Measurements from ENCODE around the gene C2orf80. TPM values are rescaled to one million over a fixed set of nuclear protein-coding genes. Genes with fewer than 3 reads are reported as not detected.
"Not testable (repeated sequence)": the region's sequence is repeated elsewhere in the genome, so short reads cannot be mapped to it uniquely, and the experiment has no call there.

The C2orf80 gene
- under 1 TPM; 0.21 to 0.85 (median 0.44) TPM for polyA plus RNA-seq (ENCODE audit: insufficient read length in 3 of 3)

- DNase-seq (ENCODE audit: low read depth in 3 of 3, low spot score in 2 of 3), result no peak
These were observed at the start of gene C2orf80 for GRCh38 chr2:208189810-208190503. TSS of gene C2orf80 (minus strand) at chr2:208190030. CDS start at chr2:208186986, 3,044 bp downstream.

DNA sequence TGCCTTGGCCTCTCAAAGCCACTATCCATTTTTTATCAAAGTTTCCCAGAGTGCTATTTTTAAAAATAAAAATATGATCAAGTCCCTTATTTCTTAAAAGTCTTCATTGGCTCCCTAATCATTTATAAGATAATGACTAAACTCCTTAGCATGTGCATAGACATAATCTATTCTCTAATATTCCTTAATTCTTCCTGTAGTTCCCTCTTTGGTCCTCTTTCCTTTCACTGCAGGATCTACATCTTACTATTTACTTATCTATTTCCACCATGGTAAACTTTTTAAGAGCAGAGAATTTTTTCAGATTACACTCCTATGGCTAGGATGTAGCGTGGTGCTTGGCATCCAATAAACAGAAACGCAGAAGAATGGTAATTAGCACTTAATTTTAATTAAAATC, 46.0 kb upstream of the C2orf80 start:
- no peak for DNase-seq (ENCODE audit: low read depth in 3 of 3, low spot score in 2 of 3)

- no peak for DNase-seq (ENCODE audit: low read depth in 3 of 3, low spot score in 2 of 3)
These were observed 45.0 kb upstream of the C2orf80 start for GRCh38 chr2:208234786-208235185.

DNA sequence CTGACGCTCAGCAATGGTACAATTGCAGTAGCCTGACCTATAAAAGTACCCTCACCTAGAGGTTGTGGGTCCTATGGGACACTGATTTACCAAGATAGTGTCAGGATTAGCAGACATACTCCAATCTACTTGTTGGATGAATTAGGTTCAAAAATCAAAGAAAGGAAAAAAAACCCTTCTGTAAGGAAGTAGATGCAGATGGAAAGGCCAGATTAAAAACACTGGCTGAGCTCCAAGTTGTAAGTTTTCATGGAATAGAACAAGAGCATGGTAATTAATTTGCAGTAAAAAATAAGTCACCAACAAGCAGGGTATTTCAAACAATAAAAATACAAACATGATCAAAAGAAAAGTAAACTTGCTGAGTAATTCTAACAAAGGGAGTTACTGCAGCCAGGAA, 38.6 kb upstream of the C2orf80 start:
- DNase-seq (ENCODE audit: low read depth in 3 of 3, low spot score in 2 of 3), result no peak

DNA sequence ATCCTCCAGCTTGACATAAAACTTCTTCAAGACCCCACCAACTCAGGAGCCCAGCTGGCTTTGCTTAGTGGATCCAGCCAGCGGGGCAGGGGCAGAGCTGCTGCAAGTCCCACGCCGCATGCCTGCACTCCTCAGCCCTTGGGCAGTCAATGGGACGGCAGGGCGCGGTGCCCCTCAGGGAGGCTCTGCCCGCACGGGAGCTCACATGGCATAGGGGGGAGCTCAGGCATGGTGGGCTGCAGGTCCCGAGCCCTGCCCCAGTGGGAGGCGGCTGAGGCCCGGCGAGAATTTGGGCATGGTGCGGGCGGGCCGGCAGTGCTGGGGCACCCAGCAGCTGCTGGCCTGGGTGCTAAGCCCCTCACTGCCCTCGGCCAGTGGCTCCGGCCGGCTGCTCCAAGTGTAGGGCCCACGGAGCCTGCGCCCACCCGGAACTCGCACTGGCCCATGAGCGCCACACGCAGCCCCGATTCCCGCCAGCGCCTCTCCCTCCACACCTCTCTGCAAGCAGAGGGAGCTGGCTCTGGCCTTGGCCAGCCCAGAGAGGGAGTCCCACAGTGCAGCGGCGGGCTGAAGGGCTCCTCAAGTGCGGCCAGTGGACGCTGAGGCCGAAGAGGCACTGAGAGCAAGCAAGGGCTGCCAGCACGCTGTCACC, 37.9 kb upstream of the C2orf80 start:
- DNase-seq (ENCODE audit: low read depth in 3 of 3, low spot score in 2 of 3), result no peak

DNA sequence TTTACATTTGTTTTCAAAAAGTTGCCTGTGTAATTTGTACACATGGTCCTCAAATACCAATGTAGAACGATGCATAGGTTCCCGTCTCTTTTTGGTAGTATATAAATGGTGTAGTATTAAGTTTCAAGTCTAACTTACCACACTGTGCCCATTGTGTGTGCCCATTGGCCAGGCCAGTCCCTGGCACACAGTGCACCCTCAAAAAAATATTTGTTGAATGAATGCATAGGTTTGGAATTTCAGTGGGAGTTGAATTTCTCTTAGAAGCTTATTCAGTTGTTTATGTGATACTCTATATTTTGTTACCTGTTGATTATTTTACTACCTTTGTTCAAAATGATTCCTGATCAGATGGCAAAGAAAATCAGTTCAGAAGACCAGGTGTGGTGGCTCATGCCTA, 35.0 kb upstream of the C2orf80 start:
- no peak for DNase-seq (ENCODE audit: low read depth in 3 of 3, low spot score in 2 of 3)

DNA sequence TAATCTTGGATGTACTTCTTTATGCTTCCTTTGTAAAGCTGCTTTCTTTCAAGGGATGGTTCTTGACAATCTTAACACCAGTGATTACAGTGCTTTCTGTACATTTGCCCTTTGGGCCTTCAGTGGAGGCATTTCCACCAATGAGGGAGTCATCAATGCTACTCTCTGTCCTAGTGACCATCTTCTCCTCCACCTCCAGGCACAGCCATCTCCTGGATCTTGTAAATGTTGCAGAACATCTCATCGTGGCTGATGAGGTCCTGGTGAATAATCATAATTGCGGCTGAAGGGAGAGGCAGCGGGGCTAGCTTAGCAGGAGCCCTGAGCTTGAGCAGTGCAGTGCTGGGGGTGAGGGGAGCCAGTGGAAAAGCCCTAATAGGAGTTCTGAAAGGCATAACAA, 32.5 kb upstream of the C2orf80 start:
- DNase-seq (ENCODE audit: low read depth in 3 of 3, low spot score in 2 of 3), result no peak

DNA sequence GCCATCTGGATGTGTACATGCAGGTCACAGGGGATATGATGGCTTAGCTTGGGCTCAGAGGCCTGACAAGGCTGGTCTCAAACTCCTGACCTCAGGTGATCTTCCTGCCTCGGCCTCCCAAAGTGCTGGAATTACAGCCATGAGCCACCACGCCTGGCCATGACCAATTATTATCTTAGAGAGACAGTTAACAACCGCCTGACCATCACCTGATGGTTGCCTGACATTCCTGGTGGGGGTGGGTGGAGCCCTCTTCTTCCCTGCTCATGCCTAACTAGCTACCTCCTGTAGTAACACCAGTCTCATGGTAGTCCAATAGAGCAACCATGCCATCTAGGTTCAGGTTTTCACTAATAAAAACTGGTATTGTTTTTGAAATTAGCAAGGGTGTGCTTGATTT, 32.0 kb upstream of the C2orf80 start:
- not testable (repeated sequence) for DNase-seq (ENCODE audit: low read depth in 3 of 3, low spot score in 2 of 3)

DNA sequence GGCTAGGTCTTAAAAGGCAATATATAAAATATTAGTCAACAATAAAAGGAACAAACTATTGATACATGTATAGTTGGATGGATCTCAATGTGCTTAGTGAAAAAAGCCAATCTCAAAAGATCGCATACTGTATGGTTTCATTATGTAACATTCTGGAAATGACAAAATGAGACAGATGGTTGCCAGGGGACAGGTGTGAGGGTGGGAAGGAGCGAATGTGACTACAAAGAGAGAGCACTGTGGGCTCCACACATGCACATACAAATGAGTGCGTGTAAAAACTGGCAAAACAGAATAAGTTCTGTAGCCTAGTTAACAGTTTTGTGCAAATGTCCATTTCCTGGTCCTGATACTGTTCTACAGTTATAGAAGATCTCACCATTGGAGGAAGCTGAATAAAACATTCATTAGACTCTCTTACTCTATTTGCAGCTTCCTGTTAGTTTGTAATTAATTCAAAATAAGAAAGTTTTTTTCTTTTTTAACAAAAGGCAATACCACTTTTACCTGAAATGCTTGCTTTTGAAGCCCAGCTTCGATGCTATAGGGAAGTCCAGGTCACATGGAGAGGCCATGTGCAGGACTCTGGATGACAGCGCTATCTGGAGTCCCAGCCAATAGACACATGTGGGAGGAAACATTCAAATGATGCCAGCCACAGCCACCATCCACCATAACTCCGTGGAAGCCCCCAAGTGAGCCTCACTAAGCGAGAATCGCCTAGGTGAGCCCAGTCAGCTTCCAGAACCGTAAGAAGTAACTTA, 21.0 kb upstream of the C2orf80 start:
- no peak for DNase-seq (ENCODE audit: low read depth in 3 of 3, low spot score in 2 of 3)

- no peak for DNase-seq (ENCODE audit: low read depth in 3 of 3, low spot score in 2 of 3)
These were observed 18.7 kb upstream of the C2orf80 start for GRCh38 chr2:208208335-208209085.

GRCh38 chr2:208207769-208208168, 17.9 kb upstream of the C2orf80 start:
- DNase-seq (ENCODE audit: low read depth in 3 of 3, low spot score in 2 of 3), result no peak

GRCh38 chr2:208204166-208204565, 14.3 kb upstream of the C2orf80 start:
- no peak for DNase-seq (ENCODE audit: low read depth in 3 of 3, low spot score in 2 of 3)

DNA sequence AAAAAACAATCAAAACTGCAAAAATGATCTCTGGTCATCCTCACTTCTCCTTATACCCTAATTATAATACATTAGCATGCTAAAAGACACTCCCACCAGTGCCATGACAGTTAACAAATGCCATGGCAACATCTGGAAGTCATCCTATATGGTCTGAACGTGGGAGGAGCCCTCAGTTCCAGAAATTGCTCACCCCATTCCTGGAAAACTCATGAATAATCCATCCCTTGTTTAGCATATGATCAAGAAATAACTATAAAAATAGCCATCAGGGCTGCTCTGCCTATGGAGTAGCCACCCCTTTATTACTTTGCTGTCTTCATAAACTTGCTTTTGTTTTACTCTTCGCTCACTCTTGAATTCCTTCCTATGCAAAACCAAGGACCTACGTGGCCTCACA, 5.7 kb upstream of the C2orf80 start:
- no peak for DNase-seq (ENCODE audit: low read depth in 3 of 3, low spot score in 2 of 3)

DNA sequence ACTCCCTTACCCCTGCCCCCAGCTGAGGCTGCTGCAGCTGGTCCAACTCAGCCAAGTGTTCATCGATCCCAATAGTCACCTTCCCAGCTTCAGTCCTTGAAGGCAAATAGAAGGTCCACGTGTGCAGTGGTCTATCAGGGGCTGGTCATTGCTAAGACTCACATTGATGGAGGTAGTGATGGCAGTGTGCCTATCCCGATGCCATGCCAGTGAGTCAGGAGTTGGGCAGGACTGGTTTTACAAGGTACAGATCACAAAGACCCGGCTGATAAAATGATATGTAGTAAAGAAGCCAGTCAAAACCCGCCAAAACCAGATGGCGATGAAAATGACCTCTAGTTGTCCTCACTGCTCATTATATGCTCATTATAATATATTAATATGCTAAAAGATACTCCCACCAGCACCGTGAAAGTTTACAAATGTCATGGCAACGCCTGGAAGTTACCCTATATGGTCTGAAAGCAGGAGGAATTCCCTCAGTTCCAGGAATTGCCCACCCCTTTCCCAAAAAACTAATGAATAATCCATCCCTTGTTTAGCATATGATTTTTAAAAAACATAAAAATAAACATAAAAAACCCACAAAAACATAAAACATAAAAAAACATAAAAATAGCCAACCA, 2.9 kb upstream of the C2orf80 start:
- no peak for DNase-seq (ENCODE audit: low read depth in 3 of 3, low spot score in 2 of 3)

- DNase-seq (ENCODE audit: low read depth in 3 of 3, low spot score in 2 of 3), result no peak
These were observed 591 bp downstream of the C2orf80 start for GRCh38 chr2:208189069-208189809.

- DNase-seq (ENCODE audit: low read depth in 3 of 3, low spot score in 2 of 3), result no peak
These were observed 2.9 kb downstream of the C2orf80 start for GRCh38 chr2:208186893-208187292.

DNA sequence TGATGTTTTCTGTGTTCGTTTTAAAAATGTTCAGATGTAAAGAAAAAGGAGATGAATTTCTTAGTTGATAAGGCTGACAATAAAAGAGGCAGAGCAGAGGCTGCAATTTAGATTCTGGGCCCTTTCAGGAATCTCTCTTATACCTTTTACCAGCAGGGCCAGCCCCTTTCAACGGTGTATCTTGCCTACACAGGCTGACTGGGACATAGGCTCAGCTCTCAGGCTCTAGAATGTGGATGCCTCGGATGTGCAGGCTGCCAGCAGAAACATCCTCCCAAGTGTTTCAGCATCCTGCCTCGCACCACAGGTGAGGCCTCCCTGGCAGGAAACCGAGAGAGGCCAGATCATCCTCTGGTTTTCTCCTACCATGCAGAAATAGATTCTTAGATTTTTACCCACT, 3.4 kb downstream of the C2orf80 start:
- no peak for DNase-seq (ENCODE audit: low read depth in 3 of 3, low spot score in 2 of 3)

- DNase-seq (ENCODE audit: low read depth in 3 of 3, low spot score in 2 of 3), result no peak
These were observed 5.7 kb downstream of the C2orf80 start for GRCh38 chr2:208183972-208184705.

- DNase-seq (ENCODE audit: low read depth in 3 of 3, low spot score in 2 of 3), result no peak
These were observed 6.3 kb downstream of the C2orf80 start for GRCh38 chr2:208183526-208183925.
